BJ (cell line): ENCODE measurements around the gene GTPBP8. TPM values are rescaled to one million over a fixed set of nuclear protein-coding genes. Genes with fewer than 3 reads are reported as not detected.
A peak's percentile ranks its signal among the peaks of the same experiment; 100 is the strongest.

Experiments
- CTCF ChIA-PET: fragments of 350-600 bp; formaldehyde crosslinking; extraction: SDS; loops from one replicate; lab custom pipeline; 2021; ENCODE audit warnings: antibody characterized with exemption, inconsistent platforms; lab: Yijun Ruan, JAX
- POLR2A ChIA-PET: fragments of 300-600 bp; sonication (Branson Sonifier 250); formaldehyde crosslinking; extraction: SDS; loops from one replicate; lab custom pipeline; 2021; ENCODE audit warnings: antibody characterized with exemption; lab: Charles Lee
- DNase-seq: peaks from one replicate; pipeline ENCODE4 v3.0.0-alpha.2; 2011; ENCODE audit warnings: low read depth
- H3K27me3 ChIP-seq: 2 replicates; pipeline ENCODE4 v1.6.0; 2011; ENCODE audit warnings: low read length; ENCODE audit not compliant: control insufficient read depth, insufficient read depth
- H3K36me3 ChIP-seq: 2 replicates; pipeline ENCODE4 v1.5.1; 2011; ENCODE audit warnings: low read length; ENCODE audit not compliant: control insufficient read depth, insufficient read depth
- H3K4me3 ChIP-seq: 2 replicates; pipeline ENCODE4 v1.5.1; 2011; ENCODE audit warnings: low read depth, mild to moderate bottlenecking, control low read depth, low read length
- CTCF ChIP-seq: IDR thresholded peaks from 2 replicates; pipeline ENCODE4 v1.5.1; 2011; ENCODE audit warnings: low read depth, mild to moderate bottlenecking, control low read depth, inconsistent platforms, low read length, moderate library complexity; ENCODE audit not compliant: insufficient read depth
- polyA plus RNA-seq: library from polyadenylated mRNA; depleted of rRNA; stranded (reverse); fragments of >200 nt; gene quantifications from 2 replicates; pipeline ENCODE4 v1.2.3, GENCODE V29; 2011

GTPBP8 gene
- polyA plus RNA-seq, 1 experiment = 16.7 TPM

GRCh38 chr3:113005611-113006010, 14.8 kb downstream of the GTPBP8 start:
- ChIA-PET CTCF (no interaction called here), POLR2A (no interaction called here)
- H3K36me3 ChIP-seq = peaks cover 14% of the 10 kb centered on the region
- DNase-seq = no peak
- no peak for TF ChIP-seq CTCF
- H3K4me3 ChIP-seq = no peak overlapping the region
- H3K27me3 ChIP-seq = no peaks in the 10 kb centered on the region

GRCh38 chr3:113006359-113007056, 15.7 kb downstream of the GTPBP8 start:
- ChIA-PET POLR2A (no interaction called here), CTCF (interaction anchor here (1.4 to 4.3 kb wide), 2 partner anchors 13 to 192 kb away, joined by 3 to 19 read pairs; a partner anchor contains a TSS)
- H3K36me3 ChIP-seq = peaks cover 14% of the 10 kb centered on the region
- no peak for DNase-seq
- H3K4me3 ChIP-seq = no peak overlapping the region
- H3K27me3 ChIP-seq = no peaks in the 10 kb centered on the region
- TF ChIP-seq CTCF = no peak

GRCh38 chr3:113008117-113008516, 17.3 kb downstream of the GTPBP8 start:
- Histone ChIP-seq H3K27me3 (no peaks in the 10 kb centered on the region), H3K4me3 (no peak overlapping the region), H3K36me3 (peaks cover 12% of the 10 kb centered on the region)
- no peak for DNase-seq
- CTCF ChIA-PET = interaction anchor here (4.3 kb wide), 1 partner anchor 11 kb away, joined by 19 read pairs; a partner anchor contains a TSS
- POLR2A ChIA-PET = interaction anchor here (0.6 kb wide), 1 partner anchor 265 kb away, joined by 5 read pairs; no protein-coding TSS in a partner anchor
- no peak for TF ChIP-seq CTCF

GRCh38 chr3:113013593-113013992, 22.8 kb downstream of the GTPBP8 start:
- Histone ChIP-seq H3K4me3 (no peak overlapping the region), H3K27me3 (no peaks in the 10 kb centered on the region), H3K36me3 (peaks cover 2% of the 10 kb centered on the region; the same call in 1 of the 2 replicates)
- TF ChIP-seq CTCF = no peak
- ChIA-PET CTCF (interaction anchor here (0.6 to 1.1 kb wide), 3 partner anchors 10 to 339 kb away, joined by 3 read pairs; no protein-coding TSS in a partner anchor), POLR2A (no interaction called here)
- no peak for DNase-seq

- peak overlapping the region; percentile 65 for H3K4me3 ChIP-seq
- no peaks in the 10 kb centered on the region for H3K27me3 ChIP-seq
- TF ChIP-seq CTCF = no peak
- POLR2A ChIA-PET = interaction anchor here (0.6 to 1.6 kb wide), 3 partner anchors 9 to 402 kb away, joined by 5 to 21 read pairs (median 5); no protein-coding TSS in a partner anchor
- CTCF ChIA-PET = interaction anchor here (0.7 to 3.8 kb wide), 8 partner anchors 10 to 437 kb away, joined by 3 to 19 read pairs (median 4); no protein-coding TSS in a partner anchor
- peaks cover 2% of the 10 kb centered on the region; the same call in 1 of the 2 replicates for H3K36me3 ChIP-seq
- DNase-seq = no peak
These were observed 27.9 kb downstream of the GTPBP8 start for GRCh38 chr3:113018536-113019181.
